DMS114 treated with DMSO at 0.1 percent for 48 hours (cell line): ENCODE data around the gene POPDC3.

ENCODE experiments used
- DNase-seq: peaks from one replicate; lab custom pipeline; 2025; ENCODE audit not compliant: unreplicated experiment; lab: John Stamatoyannopoulos, UW

The POPDC3 gene

DNA sequence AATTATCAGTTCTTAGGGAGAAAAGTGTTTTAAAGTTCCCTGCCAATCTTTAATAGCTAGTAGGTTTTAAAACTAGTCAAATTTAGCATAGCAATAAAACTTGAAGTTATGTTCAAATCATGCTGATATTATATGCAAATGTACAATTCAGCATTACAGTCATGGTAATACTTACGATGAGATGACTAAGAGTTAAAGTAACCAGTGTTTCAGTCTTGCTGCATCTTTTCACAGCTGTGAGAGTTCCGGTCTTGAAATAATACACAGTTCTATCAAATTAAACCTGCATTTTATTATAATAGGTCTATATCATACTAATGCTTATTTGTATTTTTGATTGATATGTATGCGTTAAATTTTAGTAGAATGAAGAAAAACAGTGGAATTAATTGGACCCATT lies 26.1 kb downstream of the POPDC3 start:
- DNase-seq, result no peak

DNA sequence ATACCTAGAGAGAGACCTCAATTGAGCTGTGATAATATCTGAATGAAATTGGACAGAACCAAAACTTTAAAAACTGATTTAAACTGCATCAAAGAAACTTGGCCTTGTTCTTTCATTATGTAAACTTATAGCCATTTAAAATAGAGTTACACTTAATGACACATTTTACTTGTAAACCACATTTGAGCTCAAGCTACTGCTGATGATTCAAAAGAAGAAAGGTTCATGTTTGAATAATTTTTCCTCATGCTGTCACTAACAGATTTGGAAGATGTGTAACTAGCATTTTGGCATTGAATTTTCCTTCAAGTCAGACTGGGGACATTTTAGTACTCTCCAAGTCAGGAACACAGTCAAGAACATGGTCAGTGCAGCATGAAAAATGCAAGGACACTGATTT lies 26.9 kb downstream of the POPDC3 start:
- no peak for DNase-seq

DNA sequence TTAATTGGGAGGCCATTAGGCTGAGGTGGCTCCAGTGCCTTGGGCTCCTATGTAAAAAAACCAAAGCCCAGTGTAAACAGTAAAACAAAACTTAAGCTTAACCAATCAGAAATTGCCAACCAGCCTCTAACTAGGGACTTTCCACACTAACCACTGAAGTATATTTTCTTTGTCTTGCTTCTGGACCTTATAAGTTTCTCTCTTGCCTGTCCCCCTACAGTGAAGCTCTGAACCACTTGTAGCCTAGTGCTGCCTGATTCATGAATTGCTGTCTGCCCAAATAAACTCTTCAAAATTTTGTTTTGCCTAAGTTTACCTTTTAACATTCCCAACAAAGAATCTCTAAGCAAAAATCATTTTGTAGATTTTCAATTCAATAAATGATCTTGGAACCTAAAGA lies 28.2 kb downstream of the POPDC3 start:
- no peak for DNase-seq

DNA sequence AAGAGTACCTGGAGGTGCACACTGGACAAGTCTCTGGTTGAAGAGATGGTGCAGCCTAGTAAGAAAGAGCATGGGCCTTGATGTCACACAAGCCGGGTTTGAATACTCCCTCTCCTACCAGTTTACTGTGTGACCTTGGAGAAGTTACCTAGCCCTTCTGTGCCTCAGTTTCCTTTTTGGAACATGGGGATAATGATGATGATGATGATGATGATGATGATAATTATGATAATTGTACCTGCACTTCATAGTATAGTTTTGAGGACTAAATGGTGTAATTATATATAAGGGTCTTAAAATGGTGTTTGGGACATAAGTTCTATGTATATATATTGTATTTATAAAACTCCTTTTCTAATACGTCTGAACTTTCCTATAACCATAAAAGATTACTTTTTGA lies 41.7 kb downstream of the POPDC3 start:
- DNase-seq, result no peak

DNA sequence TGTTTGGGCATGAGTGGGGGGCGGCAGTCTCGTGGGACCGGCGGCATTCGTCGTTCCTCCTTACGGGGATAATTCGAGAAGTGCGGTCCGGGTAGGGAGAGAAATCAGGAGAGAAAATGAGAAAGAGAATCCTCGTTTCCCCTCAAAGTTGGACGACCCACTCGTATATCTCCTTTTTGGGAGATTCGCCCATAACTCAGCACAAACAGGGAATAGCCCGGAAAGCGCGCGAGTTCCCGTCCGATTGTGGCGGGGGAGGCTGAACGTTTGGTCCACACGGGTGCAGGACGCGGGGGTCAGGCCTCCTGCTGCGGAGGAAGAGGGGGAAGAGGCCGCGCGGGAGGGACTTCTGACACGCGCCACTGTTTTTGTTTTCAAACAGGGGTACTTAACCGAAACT lies 42.4 kb downstream of the POPDC3 start:
- DNase-seq, result peak; percentile 28

DNA sequence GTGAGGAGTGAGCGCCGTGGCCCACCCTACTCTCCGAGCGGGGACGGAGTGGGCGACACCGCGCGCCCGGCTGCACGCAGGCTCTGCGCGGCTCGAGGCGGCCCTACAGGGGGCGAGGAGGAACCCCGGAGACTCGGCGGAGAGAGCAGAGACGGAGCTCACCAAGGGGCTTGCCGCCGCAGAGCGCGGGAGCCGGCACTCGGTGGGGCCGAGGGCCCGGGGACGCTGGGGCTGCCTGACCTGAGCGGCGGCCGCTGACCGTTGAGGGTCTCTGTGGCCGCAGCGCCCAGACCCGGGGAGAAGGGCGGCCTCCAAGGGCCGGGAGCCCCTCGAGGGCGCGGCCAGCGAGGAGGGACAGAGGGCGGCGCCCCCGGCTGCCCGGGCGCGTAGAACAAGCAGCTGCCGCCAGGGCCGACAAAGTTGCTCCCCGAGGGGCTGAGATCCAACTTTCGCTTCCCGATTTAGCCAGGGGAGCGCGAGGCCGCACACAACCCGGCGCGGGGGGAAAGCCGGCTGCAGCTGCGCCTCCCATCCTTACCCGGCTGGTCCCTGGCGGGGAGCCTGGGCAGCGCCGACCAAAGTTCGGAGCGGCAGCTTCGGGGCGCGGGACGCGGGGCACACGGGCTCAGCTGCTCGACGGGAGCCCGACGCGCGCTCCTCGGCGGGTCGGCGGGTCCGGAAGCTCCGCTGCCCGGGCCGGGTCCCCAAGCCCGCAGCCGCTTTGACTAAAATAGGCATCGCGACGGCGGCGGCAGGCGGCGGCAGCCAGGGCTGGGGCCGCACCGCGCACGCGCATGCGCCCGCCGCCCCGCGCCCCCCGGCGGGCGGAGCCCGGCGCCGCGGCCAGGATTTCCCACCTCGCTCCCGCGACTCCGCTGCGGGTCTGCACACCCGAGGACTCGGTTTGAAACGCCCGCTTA lies 43.1 kb downstream of the POPDC3 start:
- DNase-seq, result peak; percentile 22

DNA sequence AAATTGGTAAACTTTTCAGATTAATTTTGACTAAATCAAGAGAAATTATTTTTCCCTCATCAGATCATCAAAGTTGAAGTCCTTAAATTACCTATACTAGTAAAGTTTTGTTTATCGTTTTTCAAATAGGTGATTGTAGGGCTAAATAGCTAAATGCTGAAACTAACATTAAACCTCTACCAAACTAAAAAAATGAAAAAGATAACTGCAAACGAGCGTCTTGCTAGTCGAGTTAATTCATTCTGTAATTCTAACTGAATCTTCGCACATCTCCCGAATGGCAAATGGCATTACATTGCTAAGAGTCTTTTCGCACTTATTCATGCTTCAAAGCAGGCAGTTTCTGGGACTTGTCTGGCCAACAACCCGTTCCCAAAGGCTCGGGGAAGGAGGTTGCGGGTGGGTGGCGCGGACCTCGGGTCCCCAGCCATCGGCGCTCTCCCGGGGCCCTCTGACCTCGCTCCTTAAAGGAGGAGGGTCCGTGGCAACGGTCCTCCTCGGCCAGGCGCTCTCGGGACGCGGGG lies 43.8 kb downstream of the POPDC3 start:
- no peak for DNase-seq

DNA sequence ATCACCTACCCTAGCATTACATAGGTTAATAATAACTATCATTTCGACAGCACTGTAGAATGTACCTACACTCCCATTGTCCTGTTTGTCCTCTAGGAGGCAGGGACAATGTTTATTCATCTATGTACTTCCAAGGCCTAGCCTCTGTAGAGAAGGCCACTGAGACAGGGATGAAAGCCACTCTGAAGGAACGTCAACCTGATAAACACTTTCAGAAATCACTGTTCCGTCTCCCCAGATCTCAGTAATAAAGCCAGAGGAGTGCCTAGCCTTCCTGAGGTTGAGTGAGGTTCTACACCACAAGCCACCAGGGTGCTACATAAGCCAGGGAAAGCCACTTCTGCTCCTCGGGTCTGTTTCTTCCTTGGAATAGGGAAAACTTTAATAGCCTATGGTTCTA lies 44.8 kb downstream of the POPDC3 start:
- DNase-seq, result peak; percentile 13

DNA sequence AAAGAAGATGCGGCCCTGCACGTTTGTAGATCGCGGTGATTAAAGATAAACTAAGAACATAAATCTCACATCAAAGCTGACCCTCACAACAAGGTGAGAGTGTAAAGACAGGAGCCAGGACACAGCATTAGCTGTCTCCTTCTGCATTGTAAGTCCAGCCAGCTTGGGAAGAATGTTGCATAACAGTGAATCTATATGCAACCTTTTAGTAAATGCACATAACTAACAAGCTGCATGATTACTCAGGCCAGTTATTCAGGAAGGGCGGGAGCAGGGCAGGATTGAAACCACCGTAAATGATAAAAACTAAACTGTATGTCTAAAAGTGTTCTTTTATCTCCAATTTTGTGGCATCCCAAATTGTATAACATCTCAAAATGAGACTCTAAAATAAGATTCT lies 57.1 kb downstream of the POPDC3 start:
- no peak for DNase-seq

DNA sequence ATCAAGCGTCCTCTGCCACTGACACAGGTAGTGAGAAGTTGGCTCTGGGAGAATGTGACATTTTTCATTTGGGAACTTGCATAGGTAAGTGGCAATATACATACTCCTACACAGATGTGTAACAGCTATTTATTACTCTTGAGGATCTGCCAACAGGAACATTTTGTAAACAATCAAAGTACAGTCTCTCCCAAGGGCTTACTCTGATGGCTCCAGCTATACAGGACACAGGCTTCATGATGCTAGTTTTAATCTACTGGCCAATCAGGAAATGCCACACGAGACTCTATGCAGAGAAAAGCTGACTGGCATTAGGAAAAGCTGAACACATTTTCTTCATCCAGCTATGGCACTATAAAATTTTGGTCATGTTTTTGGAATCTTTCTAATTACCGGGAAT lies 57.8 kb downstream of the POPDC3 start:
- DNase-seq, result no peak

DNA sequence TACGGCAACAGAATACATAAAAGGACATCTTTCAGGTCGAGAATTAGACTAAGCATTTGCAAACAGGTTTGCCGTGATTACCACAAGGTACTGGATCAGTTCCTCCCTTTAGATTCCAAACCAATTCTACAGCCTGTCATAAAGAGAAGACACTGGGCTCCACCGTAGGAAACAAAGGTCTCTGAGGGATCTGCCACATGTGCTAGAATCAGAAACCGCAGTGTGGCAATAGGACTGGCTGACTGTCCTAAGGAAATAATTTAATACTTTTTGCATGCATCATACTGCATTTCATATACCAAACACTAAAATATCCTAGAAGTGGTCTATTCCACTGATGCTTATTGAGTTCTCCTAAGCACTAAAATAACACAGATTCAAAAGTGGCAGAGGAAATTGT lies 59.2 kb downstream of the POPDC3 start:
- no peak for DNase-seq

DNA sequence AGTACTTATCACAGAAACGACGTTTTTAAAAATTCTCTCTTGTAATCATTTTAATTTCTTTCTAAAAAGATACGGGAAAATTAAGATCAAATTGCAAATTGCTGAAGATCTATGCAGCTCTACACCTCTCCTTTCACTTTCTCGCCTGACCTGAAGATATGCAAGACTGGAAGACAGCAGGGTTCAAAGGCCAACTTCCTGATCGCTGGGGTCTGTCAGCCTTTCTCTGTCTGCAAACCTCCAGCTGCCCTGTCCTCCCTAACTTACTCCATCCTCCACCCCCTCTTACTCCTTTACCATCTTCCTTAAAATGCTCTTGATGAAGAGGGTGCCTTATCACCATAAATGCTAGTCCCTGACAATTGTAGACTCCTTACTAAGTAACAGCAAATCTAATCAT lies 63.7 kb downstream of the POPDC3 start:
- DNase-seq, result no peak

DNA sequence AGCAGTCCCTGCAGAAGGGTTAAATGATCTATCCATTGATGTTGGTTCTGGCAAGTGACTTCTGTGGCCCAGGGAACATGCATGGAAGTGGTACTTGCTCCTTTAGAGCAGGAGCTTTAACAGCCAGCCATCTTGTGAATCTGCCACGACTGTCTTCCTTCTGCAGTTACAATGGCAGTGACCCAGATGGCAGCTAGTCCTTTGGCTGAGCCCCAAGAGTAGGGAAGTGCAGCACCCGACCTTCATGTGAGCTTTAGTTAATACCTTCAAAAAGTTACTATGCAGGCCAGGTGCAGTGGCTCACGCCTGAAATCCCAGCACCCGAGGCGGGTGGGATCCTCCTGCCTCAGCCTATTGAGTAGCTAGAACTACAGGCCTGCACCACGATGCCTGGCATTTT lies 66.4 kb downstream of the POPDC3 start:
- DNase-seq, result no peak

DNA sequence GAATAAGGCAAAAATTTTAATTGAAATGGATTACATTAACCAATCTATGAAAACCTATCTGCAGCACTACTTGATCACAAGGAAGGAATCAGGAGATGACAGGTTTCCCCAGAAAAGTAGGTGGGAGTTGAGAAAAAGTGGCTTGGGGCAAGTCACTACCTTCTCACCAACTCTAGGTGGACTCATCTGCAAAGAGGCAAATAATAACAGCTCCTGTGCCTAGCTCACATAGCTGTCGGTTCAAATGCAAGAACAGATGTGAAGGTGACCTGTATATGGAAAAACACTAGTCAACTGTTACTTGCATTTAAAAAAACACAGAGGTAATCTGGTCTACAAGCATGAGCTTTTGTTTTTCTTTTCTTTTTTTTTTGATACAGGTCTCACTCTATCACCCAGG lies 67.2 kb downstream of the POPDC3 start:
- no peak for DNase-seq

DNA sequence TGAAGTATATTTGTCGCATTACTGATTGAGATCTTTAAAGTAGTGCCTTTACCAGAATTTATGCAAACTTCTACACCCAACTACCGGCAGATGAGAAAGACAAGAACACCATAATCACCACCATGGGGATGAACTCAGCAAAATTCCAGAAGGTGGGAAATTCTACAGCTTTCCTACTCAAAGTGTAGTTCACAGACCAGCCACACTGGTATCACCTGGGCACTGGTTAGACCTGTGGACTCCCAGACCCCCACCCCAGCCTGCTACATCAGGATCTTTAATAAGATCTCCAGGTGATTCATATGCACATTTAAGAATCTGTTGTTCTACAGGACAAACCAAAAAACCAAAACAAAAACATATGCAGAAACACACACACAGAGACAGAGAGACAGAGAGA lies 67.9 kb downstream of the POPDC3 start:
- no peak for DNase-seq

DNA sequence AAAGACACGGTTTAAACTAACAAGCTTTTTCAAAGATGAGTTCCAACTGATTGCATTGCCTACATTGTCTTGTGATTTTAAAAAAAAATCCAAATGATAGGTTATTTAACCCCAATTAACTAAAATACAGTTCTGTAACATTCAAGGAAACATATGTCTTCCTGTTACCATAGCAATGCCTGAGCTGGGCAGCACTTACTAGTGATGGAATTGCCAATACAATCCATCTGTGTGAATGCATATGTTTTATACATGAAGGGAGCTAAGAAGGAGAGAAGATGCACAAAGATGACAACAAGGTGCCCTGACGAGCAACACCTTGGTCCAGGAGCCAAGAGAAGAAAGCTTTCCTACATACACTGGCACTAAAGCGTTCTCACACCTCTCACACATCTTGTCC lies 68.7 kb downstream of the POPDC3 start:
- no peak for DNase-seq

DNA sequence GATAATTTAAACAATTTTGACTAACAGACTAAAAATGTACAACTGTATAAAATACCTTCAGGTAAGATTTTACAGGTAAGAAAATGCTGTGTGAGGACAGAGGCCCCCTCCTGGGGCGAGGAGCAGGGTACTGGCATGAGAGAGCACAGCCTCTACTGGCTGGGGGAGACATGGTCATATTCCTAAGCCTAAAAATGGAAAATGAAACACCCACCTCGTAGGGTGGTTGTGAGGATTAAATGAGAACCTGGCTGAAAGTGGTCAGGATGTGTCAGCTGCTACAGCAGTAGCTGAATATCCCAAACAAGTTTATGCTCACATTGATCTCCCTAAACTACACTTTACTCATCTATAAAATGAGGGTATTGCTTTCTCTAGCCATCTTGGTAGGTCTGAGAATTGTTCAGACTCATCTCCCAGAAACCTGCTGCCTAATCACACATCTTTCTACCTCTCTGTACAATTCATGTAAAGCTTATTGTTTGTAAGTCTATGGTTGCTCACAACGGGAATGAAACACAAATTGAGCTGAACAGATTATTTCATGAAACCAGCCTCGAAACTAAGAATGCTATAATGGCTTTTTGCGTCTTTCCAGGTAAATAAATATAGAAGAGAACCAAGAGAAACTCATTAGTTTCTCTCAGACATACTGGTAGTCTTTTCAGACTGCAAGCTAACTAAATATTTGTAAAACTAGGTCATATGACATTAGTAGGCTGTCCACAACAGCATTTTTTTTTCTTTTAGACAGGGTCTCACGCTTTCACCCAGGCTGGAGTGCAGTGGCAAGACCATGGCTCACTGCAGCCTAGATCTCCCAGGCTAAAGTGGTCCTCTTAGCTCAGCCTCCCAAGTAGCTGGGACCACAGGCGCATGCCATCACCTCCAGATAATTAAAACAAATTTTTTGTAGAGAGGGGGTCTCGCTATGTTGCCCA lies 69.6 kb downstream of the POPDC3 start:
- DNase-seq, result no peak

DNA sequence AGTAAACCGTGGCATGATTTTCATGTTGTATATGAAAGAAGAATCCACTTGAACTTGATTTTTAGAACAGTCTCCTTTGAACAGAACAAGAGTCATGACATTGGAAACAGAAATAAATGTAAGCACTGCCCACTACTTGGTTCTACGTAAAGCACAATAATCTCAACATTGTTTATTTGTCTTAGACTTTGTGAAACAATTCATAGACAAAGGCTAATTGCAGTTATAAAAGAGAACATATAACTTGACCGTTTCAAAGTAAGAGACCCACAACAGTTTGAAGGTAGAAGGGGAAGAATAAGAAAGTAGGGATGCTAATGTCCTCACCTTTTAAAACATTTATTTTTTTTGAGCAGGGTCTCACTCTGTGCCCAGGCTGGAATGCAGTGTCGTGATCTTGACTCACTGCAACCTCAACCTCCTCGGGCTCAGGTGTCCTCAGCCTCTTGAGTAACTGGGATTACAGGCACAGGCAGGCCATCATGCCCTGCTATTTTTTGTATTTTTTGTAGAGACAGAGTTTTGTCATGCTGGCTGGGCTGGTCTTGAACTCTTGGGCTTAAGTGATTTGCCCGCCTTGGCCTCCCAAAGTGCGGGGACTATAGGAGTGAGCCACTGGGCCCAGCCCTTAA lies 71.1 kb downstream of the POPDC3 start:
- no peak for DNase-seq
